HCT116 (cell line): ENCODE measurements around the gene TAF10. TPM values are rescaled to one million over a fixed set of nuclear protein-coding genes. Genes with fewer than 3 reads are reported as not detected.

Experiments
- ATAC-seq: fragments of 200-7000 bp; cut with Tn5 transposase; 2 replicates; pipeline ENCODE4 v1.9.1; 2020; ENCODE audit warnings: mild to moderate bottlenecking, moderate library complexity
- BruUV-seq: library from RNA; stranded (reverse); fragments of 400-500 nt; replicated peaks from 2 replicates; lab custom pipeline; 2021; lab: Mats Ljungman, UMichigan
- CTCF ChIA-PET: fragments of 300-600 bp; sonication (Branson Sonifier 250); formaldehyde crosslinking; loops from one replicate; lab custom pipeline; 2021; ENCODE audit warnings: antibody characterized with exemption; lab: Charles Lee
- POLR2A ChIA-PET: fragments of 300-600, 350-600 bp; sonication (Branson Sonifier 250); formaldehyde crosslinking; loops from one replicate; lab custom pipeline; 2021; ENCODE audit warnings: antibody characterized with exemption; lab: Charles Lee
- RAD21 ChIA-PET, 2 experiments: fragments of 300-600 bp; sonication (Branson Sonifier 250); formaldehyde crosslinking; loops; one replicate each; lab custom pipeline; 2023; ENCODE audit warnings: low total read pairs in 2 of 2; ENCODE audit not compliant: uncharacterized antibody in 2 of 2, unreplicated experiment in 2 of 2, low non-redundant PET in 1 of 2; lab: Charles Lee
- DNase-seq: peaks from one replicate; pipeline ENCODE4 v3.0.0-alpha.2; 2010; ENCODE audit warnings: low read depth, low spot score
- H2AFZ ChIP-seq: fragments of 200-600 bp; shearing (Covaris generic), sonication (generic); 2 replicates; pipeline ENCODE4 v1.6.1; 2017; ENCODE audit warnings: low read depth, mixed run types, mixed read lengths, antibody characterized with exemption, low read length; ENCODE audit not compliant: poor library complexity, severe bottlenecking
- H3K27ac ChIP-seq: 2 replicates; pipeline ENCODE4 v1.5.1; 2012; ENCODE audit warnings: low read depth, low read length
- H3K27me3 ChIP-seq: fragments of 200-600 bp; sonication (generic); 2 replicates; pipeline ENCODE4 v1.6.1; 2016; ENCODE audit warnings: mixed run types, low read length, mixed read lengths; ENCODE audit not compliant: insufficient read depth
- H3K36me3 ChIP-seq, 2 experiments: fragments of 200-500 bp in 1 of 2; fragments of 200-600 bp in 1 of 2; sonication (Bioruptor generic) in 1 of 2; sonication (generic) in 1 of 2; 2 replicates each; pipeline versions ENCODE4 v1.5.1 to v1.6.1; 2014 to 2016; ENCODE audit warnings: low read length in 2 of 2, inconsistent platforms in 1 of 2, mixed read lengths in 1 of 2, mixed run types in 1 of 2; ENCODE audit not compliant: insufficient read depth in 2 of 2, control insufficient read depth in 1 of 2
- H3K4me1 ChIP-seq, 2 experiments: fragments of 200-600 bp in 1 of 2; sonication (generic) in 1 of 2; 2 replicates each; pipeline versions ENCODE4 v1.5.1 to v1.6.1; 2012 to 2017; ENCODE audit warnings: low read length in 2 of 2, inconsistent platforms in 1 of 2, mild to moderate bottlenecking in 1 of 2, mixed read lengths in 1 of 2, mixed run types in 1 of 2, moderate library complexity in 1 of 2; ENCODE audit not compliant: insufficient read depth in 2 of 2, control insufficient read depth in 1 of 2
- H3K4me2 ChIP-seq: fragments of 200-600 bp; sonication (generic); 2 replicates; pipeline ENCODE4 v1.6.1; 2017; ENCODE audit warnings: mixed run types, low read length, mixed read lengths
- H3K4me3 ChIP-seq, 2 experiments: fragments of 200-600 bp in 1 of 2; sonication (generic) in 1 of 2; replicated peaks in 1 of 2; 2 replicates each; pipeline ENCODE4 v1.5.1; 2011 to 2016; ENCODE audit warnings: low read length in 2 of 2, control low read depth in 1 of 2, low read depth in 1 of 2, mild to moderate bottlenecking in 1 of 2, mixed read lengths in 1 of 2, mixed run types in 1 of 2
- H3K79me2 ChIP-seq: fragments of 200-600 bp; sonication (generic); 2 replicates; pipeline ENCODE4 v1.6.1; 2017; ENCODE audit warnings: mild to moderate bottlenecking, mixed run types, low read length, moderate library complexity, mixed read lengths; ENCODE audit not compliant: insufficient read depth
- H3K9ac ChIP-seq: fragments of 200-600 bp; sonication (generic); 2 replicates; pipeline ENCODE4 v1.6.1; 2016; ENCODE audit warnings: low read length, mixed read lengths
- H3K9me2 ChIP-seq: fragments of 200-600 bp; sonication (generic), shearing (Covaris generic); 2 replicates; pipeline ENCODE4 v1.6.1; 2017; ENCODE audit warnings: mixed run types, mild to moderate bottlenecking, moderate library complexity; ENCODE audit not compliant: insufficient read depth
- H3K9me3 ChIP-seq, 2 experiments: fragments of 200-500 bp in 1 of 2; fragments of 200-600 bp in 1 of 2; sonication (Bioruptor generic) in 1 of 2; sonication (generic) in 1 of 2; 2 replicates each; pipeline ENCODE4 v1.6.1; 2014 to 2017; ENCODE audit warnings: low read length in 2 of 2, mixed read lengths in 2 of 2, inconsistent platforms in 1 of 2, low read depth in 1 of 2, mild to moderate bottlenecking in 1 of 2, mixed run types in 1 of 2, moderate library complexity in 1 of 2; ENCODE audit not compliant: control insufficient read depth in 1 of 2, insufficient read depth in 1 of 2
- H4K20me1 ChIP-seq: fragments of 200-600 bp; sonication (generic), shearing (Covaris generic); 2 replicates; pipeline ENCODE4 v1.6.1; 2017; ENCODE audit warnings: mixed run types, mild to moderate bottlenecking, moderate library complexity; ENCODE audit not compliant: insufficient read depth
- ATF3 ChIP-seq: IDR thresholded peaks from 2 replicates; pipeline ENCODE4 v1.6.1; 2012
- CBX3 ChIP-seq: IDR thresholded peaks from 2 replicates; pipeline ENCODE4 v1.6.1; 2012; ENCODE audit warnings: low read depth
- CEBPB ChIP-seq: IDR thresholded peaks from 2 replicates; pipeline ENCODE4 v1.6.1; 2012; ENCODE audit warnings: low read depth
- ELF1 ChIP-seq: IDR thresholded peaks from 2 replicates; pipeline ENCODE4 v1.6.1; 2012; ENCODE audit warnings: low read depth, borderline replicate concordance
- EZH2 ChIP-seq: fragments of 200-600 bp; sonication (generic); IDR thresholded peaks from 2 replicates; pipeline ENCODE4 v1.6.1; 2017; ENCODE audit warnings: antibody characterized with exemption, mixed run types
- FOSL1 ChIP-seq: IDR thresholded peaks from 2 replicates; pipeline ENCODE4 v1.6.1; 2012; ENCODE audit warnings: low read depth
- POLR2A ChIP-seq: IDR thresholded peaks from 2 replicates; pipeline ENCODE4 v1.7.0; 2011; ENCODE audit warnings: borderline replicate concordance; ENCODE audit not compliant: insufficient read depth, insufficient read length; ENCODE audit errors: extremely low read depth
- POLR2AphosphoS5 ChIP-seq: IDR thresholded peaks from 2 replicates; pipeline ENCODE4 v1.6.1; 2011; ENCODE audit warnings: mild to moderate bottlenecking, low read depth, low read length, moderate library complexity
- REST ChIP-seq: IDR thresholded peaks from 2 replicates; pipeline ENCODE4 v1.6.1; 2012; ENCODE audit warnings: low read depth
- SRF ChIP-seq: IDR thresholded peaks from 2 replicates; pipeline ENCODE4 v1.6.1; 2012; ENCODE audit warnings: low read depth
- TCF7L2 ChIP-seq: IDR thresholded peaks from 2 replicates; pipeline ENCODE4 v1.7.0; 2011; ENCODE audit warnings: borderline replicate concordance, inconsistent platforms; ENCODE audit not compliant: insufficient read depth, insufficient read length; ENCODE audit errors: extremely low read depth
- ZFX ChIP-seq: fragments of 450-650 bp; IDR thresholded peaks from 2 replicates; pipeline ENCODE4 v1.6.1; 2017
- intact Hi-C: fragments of 100-400 bp; cut with micrococcal nuclease; formaldehyde crosslinking; loops from 2 replicates; pipeline ENCODE4 v1.10.0; 2022
- total RNA-seq: library from RNA; stranded (reverse); gene quantifications from one replicate; pipeline ENCODE4 v1.2.1, GENCODE V29; 2021; ENCODE audit not compliant: unreplicated experiment
- TF ChIP-seq, protein P1 (sequence below): IDR thresholded peaks from 2 replicates; pipeline ENCODE4 v1.6.1; 2012

Gene TAF10
- total RNA-seq, 1 experiment from 2014 or later = 151 TPM

- Histone ChIP-seq H2AFZ (no peak overlapping the region), H3K9me3 (no peaks in the 10 kb centered on the region), H3K9ac (no peak overlapping the region), H3K36me3 (no peaks in the 10 kb centered on the region; a peak in 1 of 4 replicates), H3K27me3 (no peaks in the 10 kb centered on the region), H3K4me3 (no peak overlapping the region), H3K4me1 (peaks cover 0 to 6% of the 10 kb centered on the region in 2 experiments; a peak in 1 of 4 replicates), H3K79me2 (no peaks in the 10 kb centered on the region), H3K4me2 (no peak overlapping the region), H3K27ac (no peak overlapping the region), H3K9me2 (no peaks in the 10 kb centered on the region), H4K20me1 (no peaks in the 10 kb centered on the region)
- no TSS peak for BruUV-seq
- no peak for TF ChIP-seq CBX3
- no peak for TF ChIP-seq TCF7L2
- TF ChIP-seq POLR2A = no peak
- TF ChIP-seq ELF1 = no peak
- no peak for TF ChIP-seq REST
- TF ChIP-seq, protein P1, sequence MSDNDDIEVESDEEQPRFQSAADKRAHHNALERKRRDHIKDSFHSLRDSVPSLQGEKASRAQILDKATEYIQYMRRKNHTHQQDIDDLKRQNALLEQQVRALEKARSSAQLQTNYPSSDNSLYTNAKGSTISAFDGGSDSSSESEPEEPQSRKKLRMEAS = no peak
- no peak for TF ChIP-seq CEBPB
- TF ChIP-seq SRF = no peak
- no peak for TF ChIP-seq EZH2
- no peak for TF ChIP-seq POLR2AphosphoS5
- TF ChIP-seq ZFX = no peak
- no peak for TF ChIP-seq FOSL1
- TF ChIP-seq ATF3 = no peak
- ChIA-PET POLR2A (no interaction called here), RAD21 (no interaction called here), CTCF (no interaction called here)
- no peak for ATAC-seq
- DNase-seq = no peak
- intact Hi-C loops = no loop called here
Measured at GRCh38 chr11:6565988-6566703, 45.9 kb downstream of the TAF10 start.
